Endothelial cell of umbilical vein (primary cell): ENCODE measurements around the gene P3H1. TPM values are rescaled to one million over a fixed set of nuclear protein-coding genes. Genes with fewer than 3 reads are reported as not detected.

Experiments
- BruUV-seq: library from RNA; stranded (reverse); fragments of 400-500 nt; replicated peaks from 2 replicates; lab custom pipeline; 2021; lab: Mats Ljungman, UMichigan
- CTCF ChIA-PET: fragments of 300-600, 350-600 bp; sonication (Branson Sonifier 250); formaldehyde crosslinking; loops from one replicate; lab custom pipeline; 2021; ENCODE audit warnings: antibody characterized with exemption, inconsistent platforms; lab: Charles Lee
- POLR2A ChIA-PET: fragments of 300-600, 350-600 bp; sonication (Branson Sonifier 250); formaldehyde crosslinking; loops from one replicate; lab custom pipeline; 2021; ENCODE audit warnings: antibody characterized with exemption, inconsistent platforms; lab: Charles Lee
- DNase-seq: peaks from one replicate; pipeline ENCODE4 v3.0.0-alpha.2; 2011; ENCODE audit warnings: low read depth, low spot score
- FAIRE-seq: peaks from 2 replicates; lab custom pipeline; 2011; peaks lifted over from hg19 to GRCh38; lab: Jason Lieb, UNC
- H2AFZ ChIP-seq: 2 replicates; pipeline ENCODE4 v1.6.0; 2012; ENCODE audit warnings: low read depth, low read length, control low read depth, inconsistent platforms
- H3K27ac ChIP-seq: 2 replicates; pipeline ENCODE4 v1.5.1; 2011; ENCODE audit warnings: low read depth, mild to moderate bottlenecking, control low read depth, low read length, moderate library complexity; ENCODE audit not compliant: insufficient read depth
- H3K27me3 ChIP-seq, 2 experiments: 2 replicates each; pipeline versions ENCODE4 v1.6.0 to v1.6.1; 2011; ENCODE audit warnings: low read length in 2 of 2, mixed read lengths in 1 of 2; ENCODE audit not compliant: control insufficient read depth in 2 of 2, insufficient read depth in 2 of 2
- H3K36me3 ChIP-seq, 2 experiments: 2 replicates in 1 of 2; 3 replicates in 1 of 2; pipeline ENCODE4 v1.5.1; 2011; ENCODE audit warnings: low read length in 2 of 2, mild to moderate bottlenecking in 1 of 2, moderate library complexity in 1 of 2; ENCODE audit not compliant: control insufficient read depth in 2 of 2, insufficient read depth in 2 of 2; ENCODE audit errors: extremely low read depth in 1 of 2
- H3K4me1 ChIP-seq: 3 replicates; pipeline ENCODE4 v1.5.1; 2011; ENCODE audit warnings: mild to moderate bottlenecking, low read length; ENCODE audit not compliant: control insufficient read depth, insufficient read depth; ENCODE audit errors: extremely low read depth
- H3K4me2 ChIP-seq: 2 replicates; pipeline ENCODE4 v1.6.1; 2011; ENCODE audit warnings: low read length, control low read depth, mixed read lengths; ENCODE audit not compliant: insufficient read depth
- H3K4me3 ChIP-seq, 3 experiments: fragments of 200-600 bp in 1 of 3; sonication (generic), shearing (Covaris generic) in 1 of 3; replicated peaks in 1 of 3; 2 replicates each; pipeline ENCODE4 v1.5.1; 2011 to 2016; ENCODE audit warnings: control low read depth in 3 of 3, low read length in 3 of 3, mild to moderate bottlenecking in 2 of 3, inconsistent platforms in 1 of 3, low read depth in 1 of 3, moderate library complexity in 1 of 3; ENCODE audit not compliant: insufficient read depth in 1 of 3
- H3K79me2 ChIP-seq: 2 replicates; pipeline ENCODE4 v1.6.0; 2012; ENCODE audit warnings: low read length, inconsistent platforms; ENCODE audit not compliant: control insufficient read depth, insufficient read depth
- H3K9ac ChIP-seq: replicated peaks from 2 replicates; pipeline ENCODE3; 2011; ENCODE audit warnings: low read length, control low read depth; ENCODE audit not compliant: insufficient read depth; ENCODE audit errors: extremely low read depth
- H3K9me1 ChIP-seq: replicated peaks from 3 replicates; pipeline ENCODE4 v1.6.0; 2011; ENCODE audit warnings: mild to moderate bottlenecking, low read length; ENCODE audit not compliant: control insufficient read depth, insufficient read depth; ENCODE audit errors: extremely low read depth
- H3K9me3 ChIP-seq: replicated peaks from 2 replicates; pipeline ENCODE4 v1.5.1; 2012; ENCODE audit warnings: low read length, inconsistent platforms; ENCODE audit not compliant: control insufficient read depth, insufficient read depth
- H4K20me1 ChIP-seq: replicated peaks from 2 replicates; pipeline ENCODE3; 2011; ENCODE audit warnings: mild to moderate bottlenecking, low read length; ENCODE audit not compliant: control insufficient read depth, insufficient read depth; ENCODE audit errors: extremely low read depth
- EZH2 ChIP-seq: IDR thresholded peaks from 2 replicates; pipeline ENCODE4 v1.6.1; 2012; ENCODE audit warnings: borderline replicate concordance, low read depth, mild to moderate bottlenecking, moderate library complexity, low read length, inconsistent platforms; ENCODE audit not compliant: severe bottlenecking
- FOS ChIP-seq: IDR thresholded peaks from 2 replicates; pipeline ENCODE4 v1.6.1; 2011; ENCODE audit warnings: mild to moderate bottlenecking, low read length, moderate library complexity, borderline replicate concordance; ENCODE audit not compliant: insufficient read depth
- GATA2 ChIP-seq: IDR thresholded peaks from 2 replicates; pipeline ENCODE4 v1.7.0; 2011; ENCODE audit warnings: low read depth, mild to moderate bottlenecking, moderate library complexity, mixed read lengths, low read length; ENCODE audit not compliant: insufficient read length, insufficient read depth
- JUN ChIP-seq: IDR thresholded peaks from 2 replicates; pipeline ENCODE4 v1.6.1; 2011; ENCODE audit warnings: borderline replicate concordance, low read depth; ENCODE audit not compliant: insufficient read length, insufficient read depth
- MYC ChIP-seq: IDR thresholded peaks from one replicate; pipeline ENCODE4 v1.6.1; 2011; ENCODE audit warnings: mild to moderate bottlenecking, low read depth, low read length
- POLR2A ChIP-seq: IDR thresholded peaks from 2 replicates; pipeline ENCODE4 v1.6.1; 2012; ENCODE audit warnings: low read depth, mild to moderate bottlenecking, control low read depth, low read length
- POLR2AphosphoS5 ChIP-seq: IDR thresholded peaks from 2 replicates; pipeline ENCODE4 v1.6.1; 2012; ENCODE audit warnings: low read depth, mild to moderate bottlenecking, control low read depth, low read length, moderate library complexity; ENCODE audit not compliant: insufficient read depth
- dilution Hi-C: fragments of 300-500 bp; cut with MboI; formaldehyde crosslinking; loops from one replicate; pipeline ENCODE4 v1.15.0; 2019; ENCODE audit warnings: low sequenced_read_pairs; ENCODE audit not compliant: extremely low pct_ligation_motif_present
- intact Hi-C: fragments of 100-400 bp; cut with micrococcal nuclease; formaldehyde crosslinking; loops from one replicate; pipeline ENCODE4 v1.10.0; 2022
- polyA plus RNA-seq, 4 experiments: library from polyadenylated mRNA; depleted of rRNA in 3 of 4; stranded (reverse) in 3 of 4; unstranded in 1 of 4; fragments of >200 nt; gene quantifications; 2 replicates each; pipeline versions ENCODE4 v1.2.1 to v1.2.3, GENCODE V29; 2011 to 2012; ENCODE audit warnings: missing spikeins in 1 of 4
- total RNA-seq: library from RNA; stranded (reverse); gene quantifications from 2 replicates; pipeline ENCODE4 v1.2.3, GENCODE V29; 2021
- TF ChIP-seq, protein P1 (sequence below): IDR thresholded peaks from 2 replicates; pipeline ENCODE4 v1.6.1; 2011; ENCODE audit not compliant: insufficient read depth, insufficient read length
- TF ChIP-seq, protein P2 (sequence below), 2 donors: IDR thresholded peaks; 1 replicate in 1 of 2; 2 replicates in 1 of 2; pipeline ENCODE4 v1.5.1; 2011; ENCODE audit warnings: low read length in 2 of 2, mild to moderate bottlenecking in 2 of 2, moderate library complexity in 2 of 2, control low read depth in 1 of 2, inconsistent platforms in 1 of 2, low read depth in 1 of 2; ENCODE audit not compliant: insufficient read depth in 1 of 2; ENCODE audit errors: extremely low read depth in 1 of 2

Gene P3H1
- total and polyA plus RNA-seq, 2 donors (not counting 3 experiments of a cell fraction or from before 2014, with no cell fraction given): 136 to 194 TPM

DNA sequence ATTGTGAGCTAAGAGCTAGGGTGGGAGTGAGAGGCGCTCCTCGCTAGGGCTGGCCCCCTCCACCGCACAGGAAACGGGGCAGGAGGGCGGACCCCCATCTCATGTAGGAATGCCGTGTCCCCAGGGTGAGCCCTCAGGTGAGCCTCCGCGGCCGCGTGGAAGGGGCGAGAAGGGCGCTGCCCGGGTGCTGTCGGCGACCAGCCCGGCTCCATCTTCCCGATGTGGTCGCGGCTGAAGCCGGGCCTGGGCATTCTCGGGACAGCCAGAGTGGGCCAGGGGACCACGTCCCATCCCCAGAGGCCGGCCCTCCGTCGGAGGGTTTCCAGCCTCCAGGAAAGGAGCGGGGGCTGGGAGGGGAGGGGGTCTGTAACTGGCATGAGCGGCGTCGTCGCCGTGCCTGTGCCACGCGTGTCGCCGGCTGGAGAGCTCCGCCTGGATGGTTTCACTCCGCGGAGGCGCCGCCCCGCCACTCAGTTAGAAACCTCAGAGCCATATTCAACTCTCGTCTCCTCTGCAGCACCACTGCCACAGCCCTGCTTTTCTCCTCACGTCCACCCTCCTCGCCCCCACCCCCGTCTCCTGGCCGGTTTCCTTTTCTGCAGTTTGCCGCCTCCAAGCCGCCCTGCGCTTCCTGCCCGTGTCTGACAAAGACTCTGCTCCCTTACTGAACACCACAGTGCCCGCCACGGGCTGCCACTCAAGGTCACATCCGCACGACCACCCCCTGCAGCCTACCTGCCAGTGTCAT is 18.3 kb upstream of the P3H1 start, which contains the start of gene TMEM269:
TMEM269 (plus strand) TSS at position 46 of the 748 bp plus-strand sequence. CDS start 4,903 bp downstream, outside the sequence.
- Histone ChIP-seq H3K4me1 (peaks cover 8% of the 10 kb centered on the region), H2AFZ (peak within 1 kb of the TSS; percentile 88), H3K4me3 (peak within 1 kb of the TSS; percentile 14 to 37 (median 35)), H3K9ac (no peak within 1 kb of the TSS), H3K27ac (no peak within 1 kb of the TSS), H3K4me2 (peak within 1 kb of the TSS; percentile 67), H3K9me1 (no peaks in the 10 kb centered on the region), H3K36me3 (peaks cover 0 to 2% of the 10 kb centered on the region in 2 experiments), H3K9me3 (no peaks in the 10 kb centered on the region), H3K27me3 (no peaks in the 10 kb centered on the region), H4K20me1 (no peaks in the 10 kb centered on the region), H3K79me2 (no peaks in the 10 kb centered on the region)
- BruUV-seq: no TSS peak
- peak; percentile 42 for FAIRE-seq
- intact Hi-C loops: loop anchor here (2.0 kb wide), 1 partner anchor 32 kb away; the partner anchor contains the start of genes ERMAP and SVBP
- no peak for TF ChIP-seq MYC
- peak; percentile 23 for TF ChIP-seq POLR2AphosphoS5
- peak; percentile 21 for TF ChIP-seq POLR2A
- ChIA-PET POLR2A (interaction anchor here (1.3 kb wide), 1 partner anchor 32 kb away, joined by 3 read pairs; the partner anchor contains the start of gene SVBP), CTCF (interaction anchor here (1.0 to 5.0 kb wide), 4 partner anchors 19 to 288 kb away, joined by 3 to 28 read pairs (median 11); partner anchors contain the start of gene ZNF691)
- DNase-seq: peak; percentile 38
- dilution Hi-C loops: no loop called here

DNA sequence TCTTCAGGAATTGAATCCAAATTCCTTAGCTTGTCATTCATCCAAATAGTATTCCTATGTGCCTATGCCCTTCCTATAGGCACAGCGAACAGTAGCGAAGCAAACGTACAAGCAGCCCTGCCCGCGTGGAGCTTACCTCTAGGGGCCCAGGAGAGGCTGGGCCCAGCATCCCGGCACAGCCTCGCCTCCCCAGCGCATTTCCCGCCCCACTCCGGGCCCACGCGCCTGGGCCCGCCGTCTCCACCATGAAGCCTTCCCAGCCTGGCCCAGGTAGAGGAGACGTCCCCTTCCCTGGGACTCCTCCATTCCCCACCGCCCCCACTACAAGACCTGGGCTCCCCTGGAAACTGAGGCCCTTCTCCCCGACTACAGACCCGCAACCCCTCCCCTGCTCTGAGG is 17.7 kb upstream of the P3H1 start:
- Histone ChIP-seq H3K79me2 (no peaks in the 10 kb centered on the region), H3K4me2 (no peak overlapping the region), H2AFZ (peak overlapping the region; percentile 88), H3K9ac (no peak overlapping the region), H3K4me3 (no peak overlapping the region), H3K27me3 (no peaks in the 10 kb centered on the region), H4K20me1 (no peaks in the 10 kb centered on the region), H3K27ac (no peak overlapping the region), H3K36me3 (peaks cover 0 to 2% of the 10 kb centered on the region in 2 experiments), H3K4me1 (peaks cover 8% of the 10 kb centered on the region), H3K9me3 (no peaks in the 10 kb centered on the region), H3K9me1 (no peaks in the 10 kb centered on the region)
- ChIA-PET POLR2A (interaction anchor here (1.3 kb wide), 1 partner anchor 33 kb away, joined by 3 read pairs; the partner anchor contains the start of gene SVBP), CTCF (interaction anchor here (1.0 to 5.0 kb wide), 5 partner anchors 18 to 289 kb away, joined by 3 to 28 read pairs (median 7); partner anchors contain the start of gene ZNF691)
- no peak for DNase-seq
- dilution Hi-C loops (no loop called here), intact Hi-C loops (loop anchor here (2.0 kb wide), 1 partner anchor 32 kb away; the partner anchor contains the start of genes ERMAP and SVBP)
- TF ChIP-seq FOS: no peak
- TF ChIP-seq, protein P1, sequence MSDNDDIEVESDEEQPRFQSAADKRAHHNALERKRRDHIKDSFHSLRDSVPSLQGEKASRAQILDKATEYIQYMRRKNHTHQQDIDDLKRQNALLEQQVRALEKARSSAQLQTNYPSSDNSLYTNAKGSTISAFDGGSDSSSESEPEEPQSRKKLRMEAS: no peak
- TF ChIP-seq POLR2A: no peak
- TF ChIP-seq EZH2: no peak
- TF ChIP-seq, protein P2, sequence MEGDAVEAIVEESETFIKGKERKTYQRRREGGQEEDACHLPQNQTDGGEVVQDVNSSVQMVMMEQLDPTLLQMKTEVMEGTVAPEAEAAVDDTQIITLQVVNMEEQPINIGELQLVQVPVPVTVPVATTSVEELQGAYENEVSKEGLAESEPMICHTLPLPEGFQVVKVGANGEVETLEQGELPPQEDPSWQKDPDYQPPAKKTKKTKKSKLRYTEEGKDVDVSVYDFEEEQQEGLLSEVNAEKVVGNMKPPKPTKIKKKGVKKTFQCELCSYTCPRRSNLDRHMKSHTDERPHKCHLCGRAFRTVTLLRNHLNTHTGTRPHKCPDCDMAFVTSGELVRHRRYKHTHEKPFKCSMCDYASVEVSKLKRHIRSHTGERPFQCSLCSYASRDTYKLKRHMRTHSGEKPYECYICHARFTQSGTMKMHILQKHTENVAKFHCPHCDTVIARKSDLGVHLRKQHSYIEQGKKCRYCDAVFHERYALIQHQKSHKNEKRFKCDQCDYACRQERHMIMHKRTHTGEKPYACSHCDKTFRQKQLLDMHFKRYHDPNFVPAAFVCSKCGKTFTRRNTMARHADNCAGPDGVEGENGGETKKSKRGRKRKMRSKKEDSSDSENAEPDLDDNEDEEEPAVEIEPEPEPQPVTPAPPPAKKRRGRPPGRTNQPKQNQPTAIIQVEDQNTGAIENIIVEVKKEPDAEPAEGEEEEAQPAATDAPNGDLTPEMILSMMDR (IDR thresholded peaks at IDR 0.05; ENCODE audit: extremely low read depth in 1 of 2, insufficient read depth in 1 of 2, low read depth in 1 of 2, low read length in 2 of 2): no peak
- TF ChIP-seq POLR2AphosphoS5: no peak
- no peak for TF ChIP-seq MYC
- no peak for TF ChIP-seq GATA2
- no peak for TF ChIP-seq JUN
- no TSS peak for BruUV-seq
- no peak for FAIRE-seq
